Lower leg skin (tissue), 3 donors: ENCODE measurements around the gene CALY.

ENCODE experiments used
- POLR2A ChIP-seq, 2 donors: fragments of 450-650 bp; IDR thresholded peaks; one replicate each; pipeline ENCODE4 v1.6.1; 2016 to 2017; ENCODE audit warnings: antibody characterized with exemption in 2 of 2, mild to moderate bottlenecking in 1 of 2, moderate library complexity in 1 of 2
- TF ChIP-seq, protein P1 (sequence below), 3 donors: fragments of 450-650 bp; IDR thresholded peaks; one replicate each; pipeline ENCODE4 v1.5.1; 2016; ENCODE audit warnings: antibody characterized with exemption in 3 of 3, mild to moderate bottlenecking in 3 of 3, moderate library complexity in 2 of 3

DNA sequence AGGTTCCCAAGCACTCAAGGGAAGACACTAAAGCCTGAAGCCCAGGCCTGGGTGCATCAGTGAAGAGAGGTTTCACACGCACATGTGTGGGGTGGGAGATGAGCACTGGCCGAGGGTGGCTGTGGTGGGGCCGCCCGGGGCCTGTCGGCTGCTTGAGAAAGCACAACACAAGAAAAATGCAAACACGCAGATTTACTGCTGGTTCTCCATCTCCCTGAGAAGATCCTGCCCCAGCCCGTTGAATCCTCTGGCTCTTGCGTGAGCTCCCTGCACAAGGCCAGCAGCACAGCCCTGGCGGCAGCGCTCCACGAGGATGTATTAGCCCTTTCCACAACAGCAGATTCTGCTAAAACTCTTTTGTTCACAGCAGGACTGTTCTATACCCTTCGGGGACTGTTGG lies 21.8 kb downstream of the CALY start:
- TF ChIP-seq, protein P1, sequence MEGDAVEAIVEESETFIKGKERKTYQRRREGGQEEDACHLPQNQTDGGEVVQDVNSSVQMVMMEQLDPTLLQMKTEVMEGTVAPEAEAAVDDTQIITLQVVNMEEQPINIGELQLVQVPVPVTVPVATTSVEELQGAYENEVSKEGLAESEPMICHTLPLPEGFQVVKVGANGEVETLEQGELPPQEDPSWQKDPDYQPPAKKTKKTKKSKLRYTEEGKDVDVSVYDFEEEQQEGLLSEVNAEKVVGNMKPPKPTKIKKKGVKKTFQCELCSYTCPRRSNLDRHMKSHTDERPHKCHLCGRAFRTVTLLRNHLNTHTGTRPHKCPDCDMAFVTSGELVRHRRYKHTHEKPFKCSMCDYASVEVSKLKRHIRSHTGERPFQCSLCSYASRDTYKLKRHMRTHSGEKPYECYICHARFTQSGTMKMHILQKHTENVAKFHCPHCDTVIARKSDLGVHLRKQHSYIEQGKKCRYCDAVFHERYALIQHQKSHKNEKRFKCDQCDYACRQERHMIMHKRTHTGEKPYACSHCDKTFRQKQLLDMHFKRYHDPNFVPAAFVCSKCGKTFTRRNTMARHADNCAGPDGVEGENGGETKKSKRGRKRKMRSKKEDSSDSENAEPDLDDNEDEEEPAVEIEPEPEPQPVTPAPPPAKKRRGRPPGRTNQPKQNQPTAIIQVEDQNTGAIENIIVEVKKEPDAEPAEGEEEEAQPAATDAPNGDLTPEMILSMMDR (IDR thresholded peaks at IDR 0.05), result no peak
- no peak for TF ChIP-seq POLR2A (IDR thresholded peaks at IDR 0.05)
